DOHH2 (cell line): ENCODE measurements around the gene USP10.
"Not testable (repeated sequence)": the region's sequence is repeated elsewhere in the genome, so short reads cannot be mapped to it uniquely, and the experiment has no call there.

Experiments used
- H3F3A ChIP-seq: fragments of 200-600 bp; sonication (generic), shearing (Covaris generic); 2 replicates; pipeline ENCODE4 v1.6.0; 2016; ENCODE audit warnings: antibody characterized with exemption, mild to moderate bottlenecking; ENCODE audit not compliant: control insufficient read depth, insufficient read depth
- H3K27ac ChIP-seq: fragments of 200-600 bp; sonication (generic); 2 replicates; pipeline ENCODE4 v1.5.1; 2014; ENCODE audit warnings: low read depth, mild to moderate bottlenecking, low read length, moderate library complexity
- H3K27me3 ChIP-seq: fragments of 200-600 bp; sonication (generic); 2 replicates; pipeline ENCODE4 v1.6.1; 2014; ENCODE audit warnings: mild to moderate bottlenecking, low read length, mixed read lengths; ENCODE audit not compliant: control insufficient read depth
- H3K36me3 ChIP-seq: fragments of 200-600 bp; sonication (generic); 2 replicates; pipeline ENCODE4 v1.6.1; 2014; ENCODE audit warnings: mild to moderate bottlenecking, low read length, moderate library complexity, mixed read lengths; ENCODE audit not compliant: control insufficient read depth
- H3K4me1 ChIP-seq: fragments of 200-600 bp; sonication (generic); 2 replicates; pipeline ENCODE4 v1.6.1; 2014; ENCODE audit warnings: mild to moderate bottlenecking, low read length, mixed read lengths; ENCODE audit not compliant: control insufficient read depth
- H3K4me2 ChIP-seq: fragments of 200-600 bp; sonication (generic); 2 replicates; pipeline ENCODE4 v1.6.0; 2014; ENCODE audit warnings: mild to moderate bottlenecking, low read length, moderate library complexity
- H3K4me3 ChIP-seq: fragments of 200-600 bp; sonication (generic); 2 replicates; pipeline ENCODE4 v1.5.1; 2014; ENCODE audit warnings: mild to moderate bottlenecking, low read length, mixed read lengths
- H3K79me2 ChIP-seq: fragments of 200-600 bp; sonication (generic); 2 replicates; pipeline ENCODE4 v1.6.1; 2014; ENCODE audit warnings: mild to moderate bottlenecking, low read length, mixed read lengths; ENCODE audit not compliant: control insufficient read depth
- H3K9me2 ChIP-seq: fragments of 200-600 bp; sonication (generic); replicated peaks from 2 replicates; pipeline ENCODE4 v1.6.1; 2014; ENCODE audit warnings: mild to moderate bottlenecking, low read length, mixed read lengths; ENCODE audit not compliant: control insufficient read depth
- H3K9me3 ChIP-seq: fragments of 200-600 bp; sonication (generic); 2 replicates; pipeline ENCODE4 v1.6.1; 2014; ENCODE audit warnings: antibody characterized with exemption, low read length, mixed read lengths; ENCODE audit not compliant: control insufficient read depth, insufficient read depth
- H4K20me1 ChIP-seq: fragments of 200-600 bp; sonication (generic); 2 replicates; pipeline ENCODE4 v1.6.0; 2014; ENCODE audit warnings: low read depth, mild to moderate bottlenecking, antibody characterized with exemption, low read length, moderate library complexity; ENCODE audit not compliant: control insufficient read depth, insufficient read depth
- CTCF ChIP-seq: fragments of 200-600 bp; sonication (generic); IDR thresholded peaks from one replicate; pipeline ENCODE4 v1.5.1; 2014; ENCODE audit warnings: antibody characterized with exemption, mild to moderate bottlenecking, low read depth, low read length; ENCODE audit not compliant: poor library complexity, severe bottlenecking
- EZH2phosphoT487 ChIP-seq: fragments of 200-600 bp; sonication (generic); IDR thresholded peaks from 2 replicates; pipeline ENCODE4 v1.6.1; 2017; ENCODE audit warnings: borderline replicate concordance, mild to moderate bottlenecking, antibody characterized with exemption, low read length, moderate library complexity, mixed read lengths

Gene USP10

DNA sequence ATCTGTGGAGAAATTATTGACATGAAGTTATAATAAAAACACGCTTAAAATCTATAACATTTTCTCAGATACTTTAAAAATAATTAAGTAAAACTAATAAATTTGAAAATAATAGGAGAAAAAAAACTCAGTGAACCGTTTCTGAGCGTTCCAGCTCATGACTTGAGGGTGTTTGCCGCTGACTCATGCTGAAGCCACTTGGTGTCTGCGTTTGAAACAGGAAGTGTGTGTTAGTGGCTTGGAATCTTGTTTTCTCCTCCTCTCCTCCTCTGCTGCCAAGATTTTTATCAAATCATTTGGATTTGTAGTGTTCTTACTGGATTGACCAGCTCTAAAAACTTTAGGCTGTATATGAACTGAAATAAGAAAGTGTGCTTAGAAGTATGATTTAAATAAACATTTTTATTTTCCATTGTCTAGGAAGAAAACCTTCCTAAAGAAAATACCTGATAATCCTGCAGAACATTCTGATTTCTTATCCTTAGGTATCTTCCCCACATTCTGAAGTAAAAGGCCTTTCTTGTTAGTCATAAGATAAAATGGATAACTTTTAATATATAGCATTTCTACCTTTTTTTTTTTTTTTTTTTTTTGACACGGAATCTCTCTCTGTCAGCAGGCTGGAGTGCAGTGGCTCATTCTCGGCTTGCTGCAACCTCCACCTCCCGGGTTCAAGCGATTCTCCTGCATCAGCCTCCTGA is 30.8 kb downstream of the USP10 start:
- no peaks in the 10 kb centered on the region for H3K9me2 ChIP-seq
- peak overlapping the region; percentile 40 for H3K4me3 ChIP-seq
- H3K4me1 ChIP-seq: peaks cover 53% of the 10 kb centered on the region
- H3K27me3 ChIP-seq: no peaks in the 10 kb centered on the region
- no peaks in the 10 kb centered on the region for H3K9me3 ChIP-seq
- H3K27ac ChIP-seq: peak overlapping the region; percentile 43
- peaks cover 34% of the 10 kb centered on the region for H3F3A ChIP-seq
- H3K4me2 ChIP-seq: peak overlapping the region; percentile 59
- TF ChIP-seq EZH2phosphoT487: no peak
- peaks cover 99% of the 10 kb centered on the region for H3K79me2 ChIP-seq
- H4K20me1 ChIP-seq: peaks cover 33% of the 10 kb centered on the region
- peaks cover 45% of the 10 kb centered on the region for H3K36me3 ChIP-seq

DNA sequence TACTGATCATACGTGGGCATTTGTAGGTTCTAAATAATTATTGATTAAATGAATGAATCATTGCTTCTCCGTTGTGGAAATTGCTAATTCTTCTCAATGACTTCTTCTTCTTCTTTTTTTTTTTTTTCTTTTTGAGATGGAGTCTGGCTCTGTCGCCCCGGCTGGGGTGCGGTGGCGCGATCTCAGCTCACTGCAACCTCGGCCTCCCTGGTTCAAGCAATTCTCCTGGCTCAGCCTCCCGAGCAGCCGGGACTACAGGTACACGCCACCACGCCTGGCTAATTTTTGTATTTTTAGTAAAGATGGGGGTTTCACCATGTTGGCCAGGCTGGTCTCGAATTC is 32.5 kb downstream of the USP10 start:
- not testable (repeated sequence) for H3K9me3 ChIP-seq, H3K4me2 ChIP-seq, H3K27me3 ChIP-seq, H3K4me3 ChIP-seq, H3K9me2 ChIP-seq, H3K27ac ChIP-seq
- peaks cover 21% of the 10 kb centered on the region for H4K20me1 ChIP-seq
- H3K79me2 ChIP-seq: peaks cover 96% of the 10 kb centered on the region
- H3F3A ChIP-seq: peaks cover 40% of the 10 kb centered on the region
- peaks cover 37% of the 10 kb centered on the region for H3K4me1 ChIP-seq
- H3K36me3 ChIP-seq: peaks cover 53% of the 10 kb centered on the region

DNA sequence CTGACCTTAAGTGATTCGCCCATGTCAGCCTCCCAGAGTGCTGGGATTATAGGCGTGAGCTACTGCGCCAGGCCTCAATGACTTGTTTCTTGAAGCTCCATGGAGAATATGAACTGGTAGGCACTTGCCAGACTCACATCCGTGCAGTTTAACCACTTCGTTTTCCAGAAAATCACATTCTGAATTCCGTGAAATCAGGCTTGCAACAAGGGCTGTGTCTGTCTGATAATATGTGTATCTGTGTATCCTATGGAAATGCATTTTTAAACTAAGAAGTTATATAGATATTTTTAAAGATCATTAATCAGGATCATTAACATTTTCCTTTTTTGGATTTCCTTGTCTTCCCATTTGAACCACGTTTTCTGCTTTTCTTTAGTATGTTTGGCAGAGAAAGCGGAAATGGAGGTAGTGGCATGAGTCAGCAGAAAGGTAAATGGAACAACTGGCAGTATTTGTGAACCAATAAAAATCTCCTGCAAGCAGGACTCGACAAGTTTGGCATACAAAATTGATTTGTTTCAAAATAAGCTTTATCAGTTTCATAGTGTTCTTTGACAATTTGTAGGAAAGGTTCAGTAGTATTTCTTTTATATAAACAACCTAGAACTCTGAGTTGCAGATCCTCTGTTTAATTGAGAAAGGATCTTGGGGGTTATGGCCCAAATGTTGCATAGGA is 33.0 kb downstream of the USP10 start:
- H3K4me3 ChIP-seq: no peak overlapping the region

GRCh38 chr16:84735849-84736586 is 36.2 kb downstream of the USP10 start:
- Histone ChIP-seq H3K4me2 (no peak overlapping the region), H3K27ac (no peak overlapping the region), H3K36me3 (peaks cover 75% of the 10 kb centered on the region)

More for the DNA sequence above, 33.0 kb downstream of the USP10 start:
- no peak overlapping the region for H3K4me2 ChIP-seq
- peaks cover 43% of the 10 kb centered on the region for H3F3A ChIP-seq
- peaks cover 37% of the 10 kb centered on the region for H3K4me1 ChIP-seq
- H3K9me3 ChIP-seq: no peaks in the 10 kb centered on the region
- no peaks in the 10 kb centered on the region for H3K9me2 ChIP-seq
- peaks cover 18% of the 10 kb centered on the region for H4K20me1 ChIP-seq
- no peaks in the 10 kb centered on the region for H3K27me3 ChIP-seq
- peaks cover 51% of the 10 kb centered on the region for H3K36me3 ChIP-seq
- H3K79me2 ChIP-seq: peaks cover 95% of the 10 kb centered on the region
- no peak overlapping the region for H3K27ac ChIP-seq
- TF ChIP-seq EZH2phosphoT487: no peak
- no peak for TF ChIP-seq CTCF

More at GRCh38 chr16:84735849-84736586, 36.2 kb downstream of the USP10 start:
- H3K9me3 ChIP-seq: no peaks in the 10 kb centered on the region
- peaks cover 95% of the 10 kb centered on the region for H3K79me2 ChIP-seq
- H3K27me3 ChIP-seq: no peaks in the 10 kb centered on the region
- H3F3A ChIP-seq: peaks cover 30% of the 10 kb centered on the region
- H3K4me1 ChIP-seq: peaks cover 19% of the 10 kb centered on the region
- TF ChIP-seq CTCF: no peak
- no peak for TF ChIP-seq EZH2phosphoT487
- peaks cover 31% of the 10 kb centered on the region for H4K20me1 ChIP-seq
- H3K4me3 ChIP-seq: no peak overlapping the region
- H3K9me2 ChIP-seq: no peaks in the 10 kb centered on the region
